Bronchial epithelial cell (primary cell): Measurements from ENCODE around the gene WAPL. TPM values are rescaled to one million over a fixed set of nuclear protein-coding genes. Genes with fewer than 3 reads are reported as not detected.

ENCODE experiments used
- DNase-seq: peaks from one replicate; pipeline ENCODE4 v3.0.0-alpha.2; 2010; ENCODE audit warnings: low read depth
- FAIRE-seq: peaks from 2 replicates; lab custom pipeline; 2011; peaks lifted over from hg19 to GRCh38; lab: Jason Lieb, UNC
- H3K27me3 ChIP-seq: 2 replicates; pipeline ENCODE4 v1.5.1; 2011; ENCODE audit warnings: low read length; ENCODE audit not compliant: control insufficient read depth, insufficient read depth
- H3K36me3 ChIP-seq: 2 replicates; pipeline ENCODE4 v1.5.1; 2011; ENCODE audit warnings: low read length; ENCODE audit not compliant: control insufficient read depth, insufficient read depth
- H3K4me3 ChIP-seq: 2 replicates; pipeline ENCODE4 v1.5.1; 2011; ENCODE audit warnings: mild to moderate bottlenecking, low read depth, low read length, control low read depth
- total RNA-seq: library from RNA; depleted of rRNA; stranded (reverse); fragments of >200 nt; gene quantifications from 2 replicates; pipeline ENCODE4 v1.2.1, GENCODE V29; 2014
- TF ChIP-seq, protein P1 (sequence below): IDR thresholded peaks from 2 replicates; pipeline ENCODE4 v1.5.1; 2011; ENCODE audit warnings: mild to moderate bottlenecking, moderate library complexity, low read length, control low read depth, inconsistent platforms; ENCODE audit not compliant: insufficient read depth, severe bottlenecking

Gene WAPL
- total RNA-seq, 1 donor from 2014 or later: 41.9 TPM

DNA sequence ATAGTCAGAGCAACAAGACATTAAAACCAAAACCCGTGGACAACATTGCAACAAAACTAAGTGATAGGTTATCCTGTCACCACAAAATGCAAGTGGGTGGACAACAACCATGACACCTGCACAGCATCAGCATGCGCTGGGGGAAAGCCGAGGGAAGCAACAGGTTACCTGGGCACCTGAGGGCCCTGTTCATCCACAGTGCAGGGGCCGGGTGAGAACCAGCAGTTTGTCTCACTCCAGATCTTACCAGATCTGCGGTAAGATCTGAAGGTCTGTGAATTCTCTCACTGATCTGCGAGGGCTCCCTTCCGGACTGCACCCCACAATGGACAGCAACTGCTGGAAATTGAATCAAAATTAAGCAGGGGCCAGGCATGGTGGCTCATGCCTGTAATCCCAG is 124.5 kb downstream of the WAPL start:
- H3K4me3 ChIP-seq: no peak overlapping the region
- no peaks in the 10 kb centered on the region for H3K36me3 ChIP-seq
- DNase-seq (no peak), FAIRE-seq (no peak)
- no peaks in the 10 kb centered on the region for H3K27me3 ChIP-seq
- TF ChIP-seq, protein P1, sequence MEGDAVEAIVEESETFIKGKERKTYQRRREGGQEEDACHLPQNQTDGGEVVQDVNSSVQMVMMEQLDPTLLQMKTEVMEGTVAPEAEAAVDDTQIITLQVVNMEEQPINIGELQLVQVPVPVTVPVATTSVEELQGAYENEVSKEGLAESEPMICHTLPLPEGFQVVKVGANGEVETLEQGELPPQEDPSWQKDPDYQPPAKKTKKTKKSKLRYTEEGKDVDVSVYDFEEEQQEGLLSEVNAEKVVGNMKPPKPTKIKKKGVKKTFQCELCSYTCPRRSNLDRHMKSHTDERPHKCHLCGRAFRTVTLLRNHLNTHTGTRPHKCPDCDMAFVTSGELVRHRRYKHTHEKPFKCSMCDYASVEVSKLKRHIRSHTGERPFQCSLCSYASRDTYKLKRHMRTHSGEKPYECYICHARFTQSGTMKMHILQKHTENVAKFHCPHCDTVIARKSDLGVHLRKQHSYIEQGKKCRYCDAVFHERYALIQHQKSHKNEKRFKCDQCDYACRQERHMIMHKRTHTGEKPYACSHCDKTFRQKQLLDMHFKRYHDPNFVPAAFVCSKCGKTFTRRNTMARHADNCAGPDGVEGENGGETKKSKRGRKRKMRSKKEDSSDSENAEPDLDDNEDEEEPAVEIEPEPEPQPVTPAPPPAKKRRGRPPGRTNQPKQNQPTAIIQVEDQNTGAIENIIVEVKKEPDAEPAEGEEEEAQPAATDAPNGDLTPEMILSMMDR: no peak

DNA sequence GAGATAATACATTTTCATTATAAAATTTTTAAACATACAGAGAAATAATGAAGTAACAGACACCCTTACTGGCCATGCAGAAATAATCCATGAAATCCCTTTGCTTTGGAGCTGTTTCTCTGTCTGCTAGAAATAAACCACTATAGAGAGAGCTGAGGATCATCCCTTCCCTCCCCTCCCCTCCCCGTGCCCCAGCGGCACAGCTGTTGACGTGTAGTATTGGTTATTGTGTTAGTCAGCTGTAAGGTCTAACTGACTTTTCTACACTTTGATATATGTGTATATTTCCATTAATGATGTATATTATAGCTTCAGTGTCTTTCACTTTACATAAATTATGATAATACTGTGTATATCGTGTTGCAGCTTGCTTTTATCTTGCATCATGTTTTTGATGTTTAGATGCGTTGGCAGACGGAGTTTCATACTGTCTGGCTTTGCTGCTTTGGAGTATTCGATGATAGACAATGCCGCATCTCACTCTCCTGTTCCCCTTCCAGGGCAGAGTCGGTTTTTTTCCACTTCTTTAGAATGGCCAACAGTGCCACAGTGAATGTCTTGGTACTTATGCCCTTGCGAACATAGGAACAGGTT is 127.6 kb downstream of the WAPL start:
- H3K36me3 ChIP-seq: no peaks in the 10 kb centered on the region
- H3K4me3 ChIP-seq: no peak overlapping the region
- peaks cover 2% of the 10 kb centered on the region for H3K27me3 ChIP-seq
- TF ChIP-seq, protein P1: no peak
- FAIRE-seq (no peak), DNase-seq (no peak)

DNA sequence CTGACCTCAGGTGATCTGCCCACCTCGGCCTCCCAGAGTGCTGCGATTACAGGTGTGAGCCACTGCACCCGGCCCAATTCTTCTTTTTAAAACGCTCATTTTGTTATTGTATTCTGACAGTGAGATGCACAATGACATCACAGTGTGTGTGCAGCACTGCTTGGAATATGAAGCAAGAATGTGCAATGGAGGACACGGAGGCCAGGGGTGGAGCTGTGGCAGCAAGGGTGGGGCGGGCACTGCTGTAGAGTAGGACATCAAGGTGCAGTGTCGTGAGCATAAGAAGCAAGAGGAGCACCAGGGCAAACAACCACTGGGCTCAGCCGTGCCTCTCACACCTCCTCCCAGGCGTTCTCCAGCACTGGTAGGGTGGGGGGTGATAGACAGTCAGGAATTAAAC is 128.2 kb downstream of the WAPL start:
- FAIRE-seq (no peak), DNase-seq (no peak)
- Histone ChIP-seq H3K4me3 (no peak overlapping the region), H3K36me3 (no peaks in the 10 kb centered on the region), H3K27me3 (peaks cover 4% of the 10 kb centered on the region)
- TF ChIP-seq, protein P1: no peak

DNA sequence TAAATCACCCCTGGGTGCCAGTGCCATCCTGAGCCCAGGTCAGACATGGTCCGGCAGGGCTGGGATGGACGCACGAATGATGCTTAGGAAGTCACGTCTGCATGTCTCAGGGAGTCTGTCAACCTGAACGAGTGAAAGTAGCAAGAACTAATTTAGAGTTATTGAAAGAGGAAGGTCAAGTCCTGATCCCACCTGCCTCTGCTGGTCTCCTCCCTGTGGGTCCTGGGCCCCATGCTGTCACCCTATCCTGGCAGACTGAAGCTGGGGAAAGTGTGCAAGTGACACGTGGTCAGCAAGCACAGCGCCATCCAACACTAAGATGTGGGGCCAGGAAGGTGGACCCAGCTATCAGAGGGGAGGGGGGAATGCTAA is 128.9 kb downstream of the WAPL start:
- FAIRE-seq: no peak
- TF ChIP-seq, protein P1: no peak
- Histone ChIP-seq H3K4me3 (no peak overlapping the region), H3K36me3 (no peaks in the 10 kb centered on the region), H3K27me3 (peaks cover 5% of the 10 kb centered on the region)
- no peak for DNase-seq

DNA sequence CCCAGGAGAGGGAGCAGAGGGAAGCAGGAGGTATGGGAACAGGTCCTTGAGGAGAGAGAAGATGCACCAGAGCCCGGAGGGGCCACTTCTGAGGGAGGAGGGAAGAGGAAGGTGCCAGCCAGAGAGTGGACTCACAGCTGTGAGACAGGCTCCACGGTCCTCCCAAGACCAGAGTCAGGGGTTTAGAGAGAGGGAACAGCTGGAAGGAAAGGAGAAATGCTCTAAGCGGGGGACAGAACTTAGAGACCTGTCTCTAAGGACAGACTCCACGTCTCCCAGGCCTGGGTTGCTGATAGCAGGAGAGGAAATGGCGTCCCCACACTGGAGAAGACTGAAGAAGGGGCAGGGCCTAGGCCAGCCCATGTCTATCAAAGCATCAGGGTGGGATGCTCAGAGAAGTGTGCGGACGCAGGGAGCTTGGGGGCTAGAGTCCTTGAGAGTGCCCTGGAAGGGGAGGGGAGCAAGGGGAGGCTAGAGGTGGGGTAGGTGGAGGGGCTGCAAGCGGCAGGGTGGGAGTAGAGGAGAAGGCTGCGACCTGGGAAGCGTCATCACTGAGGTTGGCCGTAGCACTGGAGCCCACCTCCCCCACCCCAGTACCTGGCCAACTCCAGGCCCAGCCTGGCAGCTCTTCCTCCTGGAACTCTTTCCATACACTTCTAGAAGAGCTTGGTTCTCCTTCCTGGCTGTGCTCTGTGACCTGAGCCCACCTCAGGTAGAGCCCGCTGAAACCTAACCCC is 129.4 kb downstream of the WAPL start:
- TF ChIP-seq, protein P1: no peak
- no peak overlapping the region for H3K4me3 ChIP-seq
- FAIRE-seq (no peak), DNase-seq (no peak)
- peaks cover 7% of the 10 kb centered on the region for H3K27me3 ChIP-seq
- H3K36me3 ChIP-seq: no peaks in the 10 kb centered on the region
